GM20431 (cell line): ENCODE measurements around the gene LIME1.

Experiments
- in situ Hi-C: fragments of 300-500 bp; cut with MseI, MboI; formaldehyde crosslinking; loops from one replicate; pipeline ENCODE4 v1.15.0; 2020; ENCODE audit warnings: low sequenced_read_pairs; ENCODE audit not compliant: unreplicated experiment

LIME1 gene, protein sequence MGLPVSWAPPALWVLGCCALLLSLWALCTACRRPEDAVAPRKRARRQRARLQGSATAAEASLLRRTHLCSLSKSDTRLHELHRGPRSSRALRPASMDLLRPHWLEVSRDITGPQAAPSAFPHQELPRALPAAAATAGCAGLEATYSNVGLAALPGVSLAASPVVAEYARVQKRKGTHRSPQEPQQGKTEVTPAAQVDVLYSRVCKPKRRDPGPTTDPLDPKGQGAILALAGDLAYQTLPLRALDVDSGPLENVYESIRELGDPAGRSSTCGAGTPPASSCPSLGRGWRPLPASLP

DNA sequence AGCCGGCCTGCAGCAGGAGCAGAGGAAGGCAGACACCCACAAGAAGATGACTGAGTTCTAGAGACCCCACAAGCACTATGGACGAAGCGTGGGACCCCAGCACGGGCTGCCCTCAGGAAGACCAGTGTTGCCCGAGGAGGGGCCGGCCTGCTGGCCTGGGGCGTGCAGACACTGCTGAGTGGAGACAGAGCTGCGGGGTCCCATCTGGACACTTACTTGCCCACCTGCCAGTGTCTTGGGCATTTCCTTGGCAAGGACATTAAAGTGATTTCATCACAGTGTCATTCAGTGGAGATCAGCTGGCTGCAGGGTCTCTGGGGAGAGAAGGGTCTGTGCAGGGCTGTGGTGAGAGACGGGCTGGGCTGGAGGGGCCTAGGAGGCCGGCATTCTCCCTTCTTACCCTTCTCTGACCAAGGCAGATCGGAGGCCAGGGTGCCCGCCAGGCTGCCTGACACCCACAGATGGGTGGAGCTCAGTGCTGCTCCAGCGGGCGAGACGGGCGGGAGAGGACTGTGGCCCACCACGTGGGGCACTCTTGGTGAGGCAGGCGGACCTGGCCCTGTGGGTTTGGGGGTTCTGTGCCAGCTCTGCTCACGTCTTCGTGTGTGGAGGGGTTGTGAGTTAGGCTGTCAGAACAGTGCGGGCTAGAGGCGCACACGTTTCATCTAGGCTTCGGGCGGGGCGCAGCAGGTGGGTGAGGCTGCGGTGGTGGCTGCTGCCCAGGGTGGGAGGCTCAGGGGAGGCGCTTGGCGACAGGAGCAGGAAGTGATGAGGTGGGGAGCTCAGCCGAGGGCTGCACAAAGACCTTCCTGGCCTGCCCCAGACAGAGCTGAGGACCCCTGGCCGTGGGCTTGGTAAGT is at the start of gene LIME1:
TSS of gene LIME1 (plus strand) at position 806 of the 860 bp plus-strand sequence. CDS start 886 bp downstream, outside the sequence.
- in situ Hi-C loops: no loop called here

- in situ Hi-C loops: no loop called here
Observed at GRCh38 chr20:63687419-63688178, 48.9 kb upstream of the LIME1 start.

DNA sequence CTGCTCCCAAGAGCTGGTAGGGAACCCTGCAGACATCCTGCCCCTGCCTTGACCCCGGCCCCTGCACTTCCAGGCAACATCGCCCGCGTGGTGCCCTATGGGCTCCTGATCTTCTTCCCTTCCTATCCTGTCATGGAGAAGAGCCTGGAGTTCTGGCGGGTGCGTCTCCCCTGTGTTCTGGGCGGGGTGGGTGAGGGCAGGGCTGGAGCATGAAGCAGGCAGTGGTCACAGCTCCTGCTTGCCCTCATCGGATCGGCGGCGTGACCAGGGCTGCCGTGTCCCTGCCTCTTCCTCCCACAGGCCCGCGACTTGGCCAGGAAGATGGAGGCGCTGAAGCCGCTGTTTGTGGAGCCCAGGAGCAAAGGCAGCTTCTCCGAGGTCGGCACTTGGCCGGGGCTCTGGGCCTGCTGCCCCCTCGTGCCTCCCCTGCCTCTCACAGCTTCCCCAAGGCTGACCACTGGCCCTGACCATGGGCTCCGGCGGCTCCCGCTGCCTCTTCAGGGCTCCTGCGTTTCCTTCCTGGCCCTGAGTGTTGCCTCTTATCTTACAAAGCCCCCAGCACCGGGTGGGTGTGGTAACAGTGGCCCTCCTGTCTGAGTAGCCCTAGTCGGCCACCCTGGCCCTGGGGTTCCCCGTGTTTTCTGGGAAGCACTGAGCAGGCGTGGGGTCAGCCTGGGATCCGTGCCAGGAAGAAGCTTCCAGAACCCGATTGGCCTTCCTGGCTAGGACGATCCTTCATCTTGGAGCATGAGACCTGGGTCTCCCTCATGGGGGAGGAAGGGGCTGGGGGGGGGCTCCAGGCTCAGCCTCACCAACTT is 48.0 kb upstream of the LIME1 start:
- in situ Hi-C loops: no loop called here

- in situ Hi-C loops: no loop called here
Observed at GRCh38 chr20:63689046-63690002, 47.1 kb upstream of the LIME1 start.

- in situ Hi-C loops: no loop called here
Observed at GRCh38 chr20:63690003-63690897, 46.2 kb upstream of the LIME1 start.

DNA sequence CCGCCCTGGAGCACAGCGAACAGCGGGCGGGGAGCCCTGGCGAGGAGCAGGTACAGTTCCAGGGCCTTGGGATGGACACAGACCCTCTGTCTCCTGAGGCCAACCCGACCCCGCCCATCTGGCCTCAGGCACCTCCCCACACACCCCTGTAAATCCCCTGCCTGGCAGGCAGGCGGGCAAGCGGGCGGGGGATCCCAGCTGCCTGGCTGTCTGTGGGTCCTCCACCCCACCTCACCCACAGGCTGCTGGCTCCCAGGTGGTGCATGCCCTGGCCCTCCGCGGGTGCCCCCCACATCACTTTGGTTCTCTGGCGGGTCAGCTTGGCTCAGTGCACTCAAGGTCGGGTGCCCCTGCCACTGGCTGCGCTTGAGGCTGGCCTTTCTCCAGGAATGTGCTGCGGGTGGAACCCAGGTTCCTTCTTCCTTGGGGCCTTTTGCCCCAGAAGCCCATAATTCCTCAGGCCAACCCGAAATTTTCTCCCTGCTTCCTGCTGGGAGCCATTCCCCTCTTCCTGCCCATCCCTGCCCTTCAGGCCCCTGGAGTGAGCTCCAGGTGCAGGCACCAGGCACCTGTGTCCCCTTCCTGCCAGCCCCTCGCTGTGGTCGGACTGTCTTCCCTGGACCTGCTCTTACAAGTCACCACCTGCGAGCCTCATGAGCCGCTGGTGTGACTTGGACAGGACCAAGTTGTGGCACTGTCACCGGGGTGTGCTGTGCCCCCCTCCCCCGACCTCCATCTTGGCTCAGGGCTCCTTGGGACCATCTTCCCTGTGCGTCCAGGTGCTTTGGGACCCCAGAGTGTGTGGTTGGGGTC is 45.4 kb upstream of the LIME1 start:
- in situ Hi-C loops: no loop called here

- in situ Hi-C loops: no loop called here
Observed at GRCh38 chr20:63691711-63692435, 44.6 kb upstream of the LIME1 start.

GRCh38 chr20:63692436-63693082 is 43.9 kb upstream of the LIME1 start:
- in situ Hi-C loops: no loop called here

DNA sequence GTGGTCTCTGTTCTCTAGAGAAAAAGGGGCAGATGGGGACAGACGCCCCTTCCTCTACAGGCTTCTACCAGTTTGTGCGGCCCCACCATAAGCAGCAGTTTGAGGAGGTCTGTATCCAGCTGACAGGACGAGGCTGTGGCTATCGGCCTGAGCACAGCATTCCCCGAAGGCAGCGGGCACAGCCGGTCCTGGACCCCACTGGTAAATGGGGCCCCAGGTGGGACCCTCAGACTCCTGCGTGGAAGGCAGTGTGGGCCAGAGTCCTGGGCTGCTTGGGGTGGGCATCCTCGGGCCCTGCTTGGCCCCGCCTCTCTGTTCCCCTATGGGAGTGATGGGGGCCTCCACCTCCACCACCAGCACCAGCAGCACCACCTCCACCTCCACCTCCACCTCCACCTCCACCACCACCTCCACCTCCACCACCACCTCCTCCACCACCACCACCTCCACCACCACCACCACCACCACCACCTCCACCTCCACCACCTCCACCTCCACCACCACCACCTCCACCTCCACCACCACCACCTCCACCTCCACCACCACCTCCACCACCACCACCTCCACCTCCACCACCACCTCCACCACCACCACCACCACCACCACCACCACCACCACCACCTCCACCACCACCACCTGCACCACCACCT is 43.3 kb upstream of the LIME1 start:
- in situ Hi-C loops: no loop called here

DNA sequence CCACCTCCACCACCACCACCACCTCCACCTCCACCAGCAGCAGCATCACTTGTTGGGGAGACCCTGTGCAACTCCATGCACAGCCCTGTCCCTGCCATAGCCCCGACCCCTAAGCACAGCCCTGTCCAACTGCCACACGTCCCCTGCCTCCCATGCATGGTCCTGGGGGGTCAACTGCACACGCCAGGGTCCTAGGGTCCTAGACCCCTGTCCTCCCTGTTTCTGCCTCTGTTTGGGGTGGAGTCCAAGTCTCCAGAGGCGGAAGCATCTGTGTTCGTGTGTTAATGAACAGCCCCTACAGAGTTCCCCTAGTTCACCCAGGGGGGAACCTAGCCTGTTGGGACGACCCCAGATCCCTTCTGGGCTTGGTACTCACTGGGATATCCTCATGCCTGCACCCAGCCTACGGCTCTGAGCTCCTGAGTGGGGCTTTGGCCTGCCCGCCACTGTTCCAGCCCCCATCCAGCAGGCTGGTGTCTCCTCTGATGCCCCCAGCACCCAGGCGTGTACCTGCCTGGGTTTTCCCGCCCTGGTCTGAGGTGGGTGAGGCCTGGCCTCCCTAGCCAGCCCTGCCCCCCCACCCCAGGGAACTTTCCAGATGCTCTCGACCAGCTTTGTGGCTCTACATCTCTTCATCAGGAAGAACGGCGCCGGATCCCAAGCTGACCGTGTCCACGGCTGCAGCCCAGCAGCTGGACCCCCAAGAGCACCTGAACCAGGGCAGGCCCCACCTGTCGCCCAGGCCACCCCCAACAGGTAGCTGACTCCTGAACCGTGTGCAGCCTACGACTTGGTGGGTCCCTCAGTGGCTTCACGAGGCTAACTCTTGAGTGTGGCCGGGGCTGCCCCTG is 42.5 kb upstream of the LIME1 start:
- in situ Hi-C loops: no loop called here

DNA sequence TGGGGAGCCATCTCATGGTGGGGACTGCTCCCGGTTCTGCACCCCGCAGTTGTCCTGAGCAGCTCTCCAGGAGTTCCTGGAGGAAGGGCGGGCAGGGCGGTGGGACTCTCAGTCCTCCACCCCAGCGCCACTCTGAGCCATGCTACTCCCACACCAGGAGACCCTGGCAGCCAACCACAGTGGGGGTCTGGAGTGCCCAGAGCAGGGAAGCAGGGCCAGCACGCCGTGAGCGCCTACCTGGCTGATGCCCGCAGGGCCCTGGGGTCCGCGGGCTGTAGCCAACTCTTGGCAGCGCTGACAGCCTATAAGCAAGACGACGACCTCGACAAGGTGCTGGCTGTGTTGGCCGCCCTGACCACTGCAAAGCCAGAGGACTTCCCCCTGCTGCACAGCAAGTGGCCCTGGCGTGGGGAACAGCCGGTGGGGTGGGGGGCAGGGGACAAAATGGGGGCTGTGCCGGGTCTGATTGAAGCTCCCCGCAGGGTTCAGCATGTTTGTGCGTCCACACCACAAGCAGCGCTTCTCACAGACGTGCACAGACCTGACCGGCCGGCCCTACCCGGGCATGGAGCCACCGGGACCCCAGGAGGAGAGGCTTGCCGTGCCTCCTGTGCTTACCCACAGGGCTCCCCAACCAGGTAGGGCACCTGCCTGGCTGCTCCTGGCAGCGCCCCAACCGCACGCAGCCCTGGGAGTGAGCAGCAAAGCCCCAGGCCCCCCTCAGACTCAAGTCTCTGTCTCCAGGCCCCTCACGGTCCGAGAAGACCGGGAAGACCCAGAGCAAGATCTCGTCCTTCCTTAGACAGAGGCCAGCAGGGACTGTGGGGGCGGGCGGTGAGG is 41.7 kb upstream of the LIME1 start:
- in situ Hi-C loops: no loop called here

DNA sequence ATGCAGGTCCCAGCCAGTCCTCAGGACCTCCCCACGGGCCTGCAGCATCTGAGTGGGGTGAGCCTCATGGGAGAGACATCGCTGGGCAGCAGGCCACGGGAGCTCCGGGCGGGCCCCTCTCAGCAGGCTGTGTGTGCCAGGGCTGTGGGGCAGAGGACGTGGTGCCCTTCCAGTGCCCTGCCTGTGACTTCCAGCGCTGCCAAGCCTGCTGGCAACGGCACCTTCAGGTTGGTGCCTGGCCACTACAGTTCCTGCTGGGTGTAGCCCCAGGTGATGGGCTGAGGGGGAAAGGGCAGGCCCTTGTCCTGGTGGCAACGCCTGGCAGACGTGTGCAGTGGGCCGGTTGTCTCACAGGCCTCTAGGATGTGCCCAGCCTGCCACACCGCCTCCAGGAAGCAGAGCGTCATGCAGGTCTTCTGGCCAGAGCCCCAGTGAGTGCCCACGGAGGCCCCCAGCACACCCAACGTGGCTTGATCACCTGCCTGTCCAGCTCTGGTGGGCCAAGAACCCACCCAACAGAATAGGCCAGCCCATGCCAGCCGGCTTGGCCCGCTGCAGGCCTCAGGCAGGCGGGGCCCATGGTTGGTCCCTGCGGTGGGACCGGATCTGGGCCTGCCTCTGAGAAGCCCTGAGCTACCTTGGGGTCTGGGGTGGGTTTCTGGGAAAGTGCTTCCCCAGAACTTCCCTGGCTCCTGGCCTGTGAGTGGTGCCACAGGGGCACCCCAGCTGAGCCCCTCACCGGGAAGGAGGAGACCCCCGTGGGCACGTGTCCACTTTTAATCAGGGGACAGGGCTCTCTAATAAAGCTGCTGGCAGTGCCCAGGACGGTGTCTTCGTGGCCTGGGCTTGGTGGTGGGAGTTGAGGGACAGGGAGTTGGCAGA is 40.8 kb upstream of the LIME1 start:
- in situ Hi-C loops: no loop called here

DNA sequence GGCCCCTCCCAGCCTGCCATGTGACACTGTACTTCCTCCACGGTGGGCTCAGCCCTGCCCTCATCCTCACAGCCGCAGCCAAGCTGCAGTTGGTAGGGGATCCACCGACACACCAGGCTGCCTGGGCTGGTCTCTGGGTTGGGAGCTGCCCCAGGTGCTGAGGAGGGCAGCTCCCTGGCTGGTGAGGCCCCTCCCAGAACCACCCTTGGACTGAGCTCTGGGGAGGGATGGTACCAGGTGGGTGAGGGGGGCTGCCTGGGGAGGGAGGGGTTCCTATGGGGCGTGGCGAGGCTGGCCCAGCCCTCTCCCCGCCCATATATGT is 40.2 kb upstream of the LIME1 start:
- in situ Hi-C loops: no loop called here
